K562 (cell line): ENCODE data around the gene NDUFAF2. TPM values are rescaled to one million over a fixed set of nuclear protein-coding genes. Genes with fewer than 3 reads are reported as not detected.
"Not testable (repeated sequence)": the region's sequence is repeated elsewhere in the genome, so short reads cannot be mapped to it uniquely, and the experiment has no call there.

ENCODE experiments used
- ATAC-seq: fragments of 200-7000 bp; cut with Tn5 transposase; 3 replicates; pipeline ENCODE4 v1.9.1; 2020; ENCODE audit warnings: moderate library complexity
- BruUV-seq: library from RNA; stranded (reverse); fragments of 400-500 nt; replicated peaks from 2 replicates; lab custom pipeline; 2021; lab: Mats Ljungman, UMichigan
- CTCF ChIA-PET: fragments of 300-600 bp; formaldehyde crosslinking; extraction: SDS; loops from one replicate; lab custom pipeline; 2021; ENCODE audit warnings: low intra/inter-chr PET ratio; lab: Yijun Ruan, JAX
- POLR2A ChIA-PET: fragments of 300-600, 350-650 bp; sonication (Branson Sonifier 250); formaldehyde crosslinking; extraction: SDS; loops from one replicate; lab custom pipeline; 2021; ENCODE audit warnings: antibody characterized with exemption, inconsistent platforms; lab: Yijun Ruan, JAX
- DNase-seq, 4 experiments: peaks; one replicate each; pipeline versions ENCODE4 v3.0.0 to v3.0.0-alpha.2; 2011 to 2018; ENCODE audit warnings: low spot score in 3 of 4, mixed read lengths in 3 of 4; ENCODE audit errors: extremely low read depth in 1 of 4
- FAIRE-seq: peaks from 2 replicates; lab custom pipeline; 2011; peaks lifted over from hg19 to GRCh38; lab: Jason Lieb, UNC
- H2AFZ ChIP-seq: 2 replicates; pipeline ENCODE4 v1.6.0; 2011; ENCODE audit warnings: low read depth, low read length, control low read depth, inconsistent platforms
- H3K27ac ChIP-seq: fragments of 200-600 bp; 3 replicates; pipeline ENCODE4 v1.8.0; 2011; ENCODE audit warnings: low read depth, mild to moderate bottlenecking, control low read depth, inconsistent platforms, low read length, moderate library complexity, mixed read lengths; ENCODE audit errors: extremely low read depth
- H3K27me3 ChIP-seq, 2 experiments: fragments of 300-600 bp in 1 of 2; 2 replicates in 1 of 2; 3 replicates in 1 of 2; pipeline versions ENCODE4 v1.6.0 to v1.8.0; 2011; ENCODE audit warnings: inconsistent platforms in 2 of 2, low read length in 2 of 2, mild to moderate bottlenecking in 1 of 2, mixed read lengths in 1 of 2, moderate library complexity in 1 of 2; ENCODE audit not compliant: control insufficient read depth in 2 of 2, insufficient read depth in 2 of 2
- H3K36me3 ChIP-seq: fragments of 300-600 bp; 3 replicates; pipeline ENCODE4 v1.8.0; 2011; ENCODE audit warnings: mild to moderate bottlenecking, low read length, inconsistent platforms; ENCODE audit not compliant: control insufficient read depth, insufficient read depth
- H3K4me1 ChIP-seq, 2 experiments: fragments of 200-600 bp in 1 of 2; replicated peaks in 1 of 2; 2 replicates in 1 of 2; 3 replicates in 1 of 2; pipeline versions ENCODE4 v1.5.1 to v1.8.0; 2011; ENCODE audit warnings: inconsistent platforms in 2 of 2, low read length in 2 of 2, mild to moderate bottlenecking in 1 of 2, mixed read lengths in 1 of 2, moderate library complexity in 1 of 2; ENCODE audit not compliant: control insufficient read depth in 2 of 2, insufficient read depth in 2 of 2
- H3K4me2 ChIP-seq: 2 replicates; pipeline ENCODE4 v1.6.1; 2011; ENCODE audit warnings: low read length, control low read depth, inconsistent platforms, mixed read lengths; ENCODE audit not compliant: insufficient read depth
- H3K4me3 ChIP-seq: fragments of 200-600 bp; sonication (generic), shearing (Covaris generic); 2 replicates; pipeline ENCODE4 v1.5.1; 2016; ENCODE audit warnings: control low read depth, inconsistent platforms
- H3K79me2 ChIP-seq: fragments of 200-600 bp; 3 replicates; pipeline ENCODE4 v1.8.0; 2011; ENCODE audit warnings: low read length, inconsistent platforms; ENCODE audit not compliant: control insufficient read depth, insufficient read depth
- H3K9ac ChIP-seq, 2 experiments: 2 replicates each; pipeline versions ENCODE4 v1.6.0 to v1.6.1; 2011; ENCODE audit warnings: low read depth in 2 of 2, low read length in 2 of 2, control low read depth in 1 of 2, inconsistent platforms in 1 of 2, mild to moderate bottlenecking in 1 of 2, mixed read lengths in 1 of 2; ENCODE audit not compliant: insufficient read depth in 1 of 2
- H3K9me1 ChIP-seq: one replicate; pipeline ENCODE4 v1.6.0; 2011; ENCODE audit warnings: inconsistent platforms, mild to moderate bottlenecking, low read length, moderate library complexity; ENCODE audit not compliant: control insufficient read depth, insufficient read depth
- H3K9me3 ChIP-seq: replicated peaks from 2 replicates; pipeline ENCODE4 v1.5.1; 2011; ENCODE audit warnings: low read depth, low read length, inconsistent platforms; ENCODE audit not compliant: control insufficient read depth, insufficient read depth
- H4K20me1 ChIP-seq: replicated peaks from 2 replicates; pipeline ENCODE4 v1.6.1; 2011; ENCODE audit warnings: low read length, inconsistent platforms, mixed read lengths; ENCODE audit not compliant: control insufficient read depth, insufficient read depth
- CBX1 ChIP-seq: sonication (generic); IDR thresholded peaks from 2 replicates; pipeline ENCODE4 v1.6.1; 2016; ENCODE audit warnings: antibody characterized with exemption, low read depth, mild to moderate bottlenecking
- DDX20 ChIP-seq: fragments of 450-650 bp; IDR thresholded peaks from 2 replicates; pipeline ENCODE4 v1.6.1; 2016; ENCODE audit warnings: missing genetic modification characterization, low read depth, mild to moderate bottlenecking, missing compliant biosample characterization, moderate library complexity
- ELF4 ChIP-seq: fragments of 450-650 bp; formaldehyde crosslinking; IDR thresholded peaks from 2 replicates; pipeline ENCODE4 v1.4.0; 2022; ENCODE audit warnings: missing genetic modification characterization
- HEY1 ChIP-seq: fragments of 250-450 bp; sonication (Bioruptor Pico); IDR thresholded peaks from 2 replicates; pipeline ENCODE4 v1.5.0; 2020; ENCODE audit warnings: mild to moderate bottlenecking, moderate library complexity, borderline replicate concordance
- KDM5B ChIP-seq: fragments of 200-600 bp; sonication (generic); IDR thresholded peaks from 2 replicates; pipeline ENCODE4 v1.6.1; 2012; ENCODE audit warnings: low read depth, mild to moderate bottlenecking, moderate library complexity, low read length, control low read depth, inconsistent platforms; ENCODE audit not compliant: insufficient replicate concordance
- LEF1 ChIP-seq: fragments of 450-650 bp; IDR thresholded peaks from 2 replicates; pipeline ENCODE4 v1.6.1; 2016; ENCODE audit warnings: mild to moderate bottlenecking
- PPARD ChIP-seq: fragments of 250-450 bp; sonication (Bioruptor Pico); IDR thresholded peaks from 2 replicates; pipeline ENCODE4 v1.8.0; 2022; ENCODE audit warnings: inconsistent platforms, mild to moderate bottlenecking, moderate library complexity
- SP1 ChIP-seq: sonication (generic); formaldehyde crosslinking; IDR thresholded peaks from 2 replicates; pipeline ENCODE4 v1.8.1; 2022; ENCODE audit warnings: mild to moderate bottlenecking, missing genetic modification reagents
- TCF15 ChIP-seq: fragments of 250-450 bp; sonication (Bioruptor Pico); IDR thresholded peaks from 2 replicates; pipeline ENCODE4 v1.8.0; 2022; ENCODE audit warnings: moderate library complexity, mild to moderate bottlenecking, inconsistent platforms
- ZNF146 ChIP-seq: IDR thresholded peaks from one replicate; pipeline ENCODE4 v1.6.1; 2018; ENCODE audit warnings: missing compliant biosample characterization; ENCODE audit not compliant: unreplicated experiment
- ZNF232 ChIP-seq: sonication (generic); formaldehyde crosslinking; IDR thresholded peaks from 2 replicates; pipeline ENCODE4 v1.8.0; 2022; ENCODE audit warnings: mild to moderate bottlenecking, missing genetic modification reagents
- ZNF589 ChIP-seq: fragments of 200-800 bp; sonication (Bioruptor generic); IDR thresholded peaks from 2 replicates; pipeline ENCODE4 v1.6.1; 2016; ENCODE audit warnings: low read depth, missing genetic modification characterization, missing compliant biosample characterization
- ZNF699 ChIP-seq: fragments of 250-450 bp; sonication (Bioruptor Pico); IDR thresholded peaks from 2 replicates; pipeline ENCODE4 v1.8.0; 2021; ENCODE audit warnings: mild to moderate bottlenecking, moderate library complexity; ENCODE audit not compliant: insufficient replicate concordance
- WGBS: fragments of 100-300 bp; shearing (Covaris generic); methylation state at CpG from one replicate; pipeline ENCODE4 v1.1.6; 2016; ENCODE audit warnings: low coverage, mixed read lengths; ENCODE audit not compliant: insufficient coverage; ENCODE audit errors: missing lambda C conversion rate; 5-methylcytosine and 5-hydroxymethylcytosine counted together
- in situ Hi-C: fragments of 300-500 bp; cut with MboI; formaldehyde crosslinking; loops from 4 replicates; pipeline ENCODE4 v1.15.0; 2018; ENCODE audit warnings: inconsistent platforms, mixed read lengths
- intact Hi-C: fragments of 100-400 bp; cut with micrococcal nuclease; formaldehyde crosslinking; loops from 2 replicates; pipeline ENCODE4 v1.14.2; 2022
- polyA plus RNA-seq, 8 experiments: library from polyadenylated mRNA; depleted of rRNA in 4 of 8; stranded (reverse) in 5 of 8; unstranded in 3 of 8; fragments of >200 nt; fragmentation: Nextera tagmentation in 2 of 8; fragmentation: Illumina TruSeq in 1 of 8; extraction: Ambion mirVana in 2 of 8; extraction: Trizol in 1 of 8; gene quantifications; 2 replicates each; pipeline versions ENCODE4 v1.2.1 to v1.2.3, GENCODE V29; 2011 to 2014; ENCODE audit warnings: inconsistent platforms in 1 of 8, missing spikeins in 1 of 8
- total RNA-seq, 7 experiments: library from RNA; depleted of rRNA in 6 of 7; stranded (reverse); fragments of >200 nt in 6 of 7; fragmentation: Illumina TruSeq in 2 of 7; extraction: Trizol in 2 of 7; gene quantifications; 2 replicates each; pipeline versions ENCODE4 v1.2.1 to v1.2.3, GENCODE V29; 2011 to 2021; ENCODE audit warnings: low replicate concordance in 1 of 7

The NDUFAF2 gene
- total and polyA plus RNA-seq, 9 of the 15 experiments (the other 6 are each of a cell fraction or from before 2014, with no cell fraction given): 56.0 to 155 (median 95.9) TPM

DNA sequence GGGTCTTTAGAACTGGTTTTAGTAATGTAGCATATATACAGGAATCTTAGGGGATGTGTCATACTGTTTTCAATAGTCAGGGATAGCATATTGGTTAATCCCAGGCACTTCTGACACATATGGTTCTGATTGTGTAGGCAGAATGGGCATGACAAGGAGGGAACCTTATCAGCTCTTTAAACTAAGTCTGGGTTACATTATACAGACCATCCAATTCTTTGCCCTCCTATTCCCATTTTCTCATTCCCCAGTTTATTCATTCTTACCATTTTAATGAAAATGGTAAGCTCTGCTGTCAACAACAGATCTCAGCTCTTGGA, 85.1 kb downstream of the NDUFAF2 start:
- no peak overlapping the region for H3K27ac ChIP-seq
- ATAC-seq: no peak
- no peak for FAIRE-seq

GRCh38 chr5:61031301-61031700, 86.3 kb downstream of the NDUFAF2 start:
- FAIRE-seq, H4K20me1 ChIP-seq, H3K4me2 ChIP-seq, H2AFZ ChIP-seq, H3K27ac ChIP-seq, H3K9me1 ChIP-seq, POLR2A ChIA-PET, in situ Hi-C loops, H3K27me3 ChIP-seq, BruUV-seq, H3K4me1 ChIP-seq, H3K36me3 ChIP-seq, ATAC-seq, H3K9ac ChIP-seq, CTCF ChIA-PET, H3K9me3 ChIP-seq, H3K79me2 ChIP-seq, DNase-seq, intact Hi-C loops, H3K4me3 ChIP-seq: not testable (repeated sequence)
- TF ChIP-seq ZNF146 (CRISPR knock-in tag): peak; percentile 69
- WGBS: no CpG with 5 or more reads among the region's 1 CpG

More for the DNA sequence above, 85.1 kb downstream of the NDUFAF2 start:
- Histone ChIP-seq H3K4me1 (no peaks in the 10 kb centered on the region), H3K9ac (no peak overlapping the region), H2AFZ (no peak overlapping the region), H3K4me2 (no peak overlapping the region), H3K9me3 (no peaks in the 10 kb centered on the region), H3K27me3 (no peaks in the 10 kb centered on the region), H3K79me2 (no peaks in the 10 kb centered on the region), H4K20me1 (no peaks in the 10 kb centered on the region), H3K4me3 (no peak overlapping the region), H3K9me1 (no peaks in the 10 kb centered on the region), H3K36me3 (no peaks in the 10 kb centered on the region)
- DNase-seq: no peak
- ChIA-PET CTCF (no interaction called here), POLR2A (interaction anchor here (1.0 kb wide), 1 partner anchor 16 kb away, joined by 3 read pairs; no protein-coding TSS in a partner anchor)
- in situ Hi-C loops (no loop called here), intact Hi-C loops (no loop called here)
- BruUV-seq: no TSS peak
- no peak for TF ChIP-seq HEY1
- no peak for TF ChIP-seq KDM5B
- TF ChIP-seq ELF4 (CRISPR knock-in tag): no peak
- TF ChIP-seq CBX1: no peak
- no peak for TF ChIP-seq PPARD (CRISPR knock-in tag)
- TF ChIP-seq ZNF589 (CRISPR knock-in tag): no peak
- TF ChIP-seq TCF15 (CRISPR knock-in tag): no peak
- no peak for TF ChIP-seq ZNF232 (CRISPR knock-in tag)
- TF ChIP-seq LEF1: no peak
- TF ChIP-seq DDX20 (tag): no peak
- TF ChIP-seq ZNF699 (CRISPR knock-in tag): no peak
- no peak for TF ChIP-seq SP1 (CRISPR knock-in tag)
